Activated naive CD4-positive, alpha-beta T cell treated with anti-CD3 and anti-CD28 coated beads, Interleukin-2, amount 50 U/mL, for 72 hours (primary cell): ENCODE measurements around the gene UBE2QL1. TPM values are rescaled to one million over a fixed set of nuclear protein-coding genes. Genes with fewer than 3 reads are reported as not detected.

Source experiments
- ATAC-seq, 2 donors: fragments of 150-1000 bp; cut with Tn5 transposase; 2 replicates each; pipeline ENCODE4 v1.10.0; 2021; ENCODE audit warnings: mild to moderate bottlenecking in 2 of 2, moderate library complexity in 2 of 2
- DNase-seq, 2 donors: peaks; one replicate each; pipeline ENCODE4 v3.0.0; 2021 to 2022; ENCODE audit warnings: low spot score in 2 of 2
- H3K27ac Mint-ChIP-seq, 2 donors: one replicate each; pipeline ENCODE4 v1.8.0; 2022; ENCODE audit warnings: mild to moderate bottlenecking in 2 of 2, mixed read lengths in 2 of 2
- H3K36me3 Mint-ChIP-seq, 2 donors: one replicate each; pipeline ENCODE4 v1.8.0; 2022; ENCODE audit warnings: mixed read lengths in 2 of 2
- H3K9me3 Mint-ChIP-seq, 2 donors: one replicate each; pipeline ENCODE4 v1.8.0; 2022; ENCODE audit warnings: mixed read lengths in 2 of 2
- total RNA-seq, 2 donors: library from RNA; stranded (reverse); gene quantifications; one replicate each; pipeline ENCODE4 v1.2.3, GENCODE V29; 2022

The UBE2QL1 gene
- total RNA-seq, 2 donors from 2014 or later, result not detected

DNA sequence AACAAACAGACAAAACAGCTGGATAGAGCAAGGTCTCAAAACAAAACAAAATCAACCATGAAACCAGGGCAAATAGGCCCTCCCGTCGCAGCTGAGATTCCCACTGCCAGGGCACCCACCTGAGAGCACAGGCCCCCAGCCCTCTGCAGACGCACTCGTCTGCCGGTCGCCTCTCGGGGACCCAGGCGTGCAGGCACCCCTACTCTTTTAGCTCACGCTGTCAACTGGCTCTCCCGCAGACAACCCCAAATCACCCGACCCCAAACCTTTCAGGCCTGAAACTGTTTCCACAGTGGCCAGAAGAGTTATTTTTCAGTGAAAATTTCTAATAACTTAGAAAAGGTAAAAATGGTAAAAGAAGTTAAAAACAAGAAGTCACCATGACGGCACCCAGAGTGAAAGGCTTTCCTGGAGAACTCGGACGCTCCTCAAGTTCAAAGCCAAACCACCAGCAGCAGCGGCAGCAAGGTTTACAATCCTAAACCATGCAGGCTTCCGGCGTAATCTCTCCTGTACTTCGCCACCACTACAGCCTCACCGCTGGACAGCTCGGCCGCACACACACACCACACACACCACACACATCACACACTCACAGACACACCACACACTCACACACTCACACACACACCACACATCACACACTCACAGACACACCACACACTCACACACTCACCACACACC, 1.9 kb upstream of the UBE2QL1 start:
- no peak for DNase-seq

GRCh38 chr5:6447384-6448140, 1.1 kb upstream of the UBE2QL1 start:
- peak in 1 of 2 donors; percentile 24 for ATAC-seq
- H3K27ac Mint-ChIP-seq, result no peak overlapping the region

More for the DNA sequence above, 1.9 kb upstream of the UBE2QL1 start:
- ATAC-seq, result no peak
- Mint-ChIP-seq H3K9me3 (peaks cover 0 to 9% of the 10 kb centered on the region in 2 donors), H3K27ac (no peak overlapping the region), H3K36me3 (peaks cover 0 to 18% of the 10 kb centered on the region in 2 donors)

GRCh38 chr5:6448141-6448491, 543 bp upstream of the UBE2QL1 start:
- Mint-ChIP-seq H3K36me3 (peaks cover 0 to 11% of the 10 kb centered on the region in 2 donors), H3K27ac (no peak overlapping the region), H3K9me3 (peaks cover 0 to 3% of the 10 kb centered on the region in 2 donors)
- DNase-seq (no peak), ATAC-seq (peak in 1 of 2 donors; percentile 4)

More at GRCh38 chr5:6447384-6448140, 1.1 kb upstream of the UBE2QL1 start:
- Mint-ChIP-seq H3K36me3 (peaks cover 0 to 17% of the 10 kb centered on the region in 2 donors), H3K9me3 (peaks cover 0 to 7% of the 10 kb centered on the region in 2 donors)
- DNase-seq, result no peak

DNA sequence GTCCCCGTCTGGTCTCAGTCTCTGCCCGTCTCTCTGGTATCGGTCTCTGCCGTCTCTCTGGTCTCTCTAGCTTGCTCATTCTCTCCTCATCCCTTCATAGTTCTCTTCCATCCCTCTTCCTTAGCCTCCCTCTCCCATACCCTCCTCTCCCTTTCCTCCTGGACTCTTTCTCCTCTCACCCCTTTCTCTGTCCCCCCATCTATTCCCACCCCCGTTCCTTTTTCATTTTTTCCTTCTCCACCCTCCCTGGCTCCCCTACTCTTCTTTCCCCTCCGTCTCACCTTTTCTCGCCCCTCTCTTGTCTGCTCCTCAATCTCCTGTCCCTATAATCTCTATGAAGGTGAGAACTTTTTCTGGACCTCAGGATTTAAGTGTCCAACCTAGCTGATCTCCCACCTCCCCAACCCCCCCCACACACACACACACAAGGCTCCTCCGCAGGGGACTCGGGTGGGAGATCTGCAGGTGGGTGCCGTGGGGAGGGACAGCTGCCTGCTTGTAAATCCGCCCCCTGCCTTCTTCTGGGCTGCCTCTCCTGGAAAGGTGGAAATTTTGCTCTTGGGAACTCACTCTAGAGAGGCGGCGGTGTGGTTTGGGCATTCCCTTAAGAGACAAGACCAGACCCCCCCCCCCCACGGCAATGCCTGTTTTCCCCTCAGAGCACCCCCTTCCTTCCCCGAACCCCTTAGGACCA, 953 bp downstream of the UBE2QL1 start:
- H3K27ac Mint-ChIP-seq, result no peak overlapping the region
- H3K36me3 Mint-ChIP-seq, result peaks cover 0 to 6% of the 10 kb centered on the region in 2 donors
- DNase-seq (no peak), ATAC-seq (no peak)
- no peaks in the 10 kb centered on the region for H3K9me3 Mint-ChIP-seq

- H3K9me3 Mint-ChIP-seq, result no peaks in the 10 kb centered on the region
- no peak overlapping the region for H3K27ac Mint-ChIP-seq
- DNase-seq (no peak), ATAC-seq (no peak)
- H3K36me3 Mint-ChIP-seq, result peaks cover 0 to 6% of the 10 kb centered on the region in 2 donors
Measured at GRCh38 chr5:6450319-6450833, 1.7 kb downstream of the UBE2QL1 start.

DNA sequence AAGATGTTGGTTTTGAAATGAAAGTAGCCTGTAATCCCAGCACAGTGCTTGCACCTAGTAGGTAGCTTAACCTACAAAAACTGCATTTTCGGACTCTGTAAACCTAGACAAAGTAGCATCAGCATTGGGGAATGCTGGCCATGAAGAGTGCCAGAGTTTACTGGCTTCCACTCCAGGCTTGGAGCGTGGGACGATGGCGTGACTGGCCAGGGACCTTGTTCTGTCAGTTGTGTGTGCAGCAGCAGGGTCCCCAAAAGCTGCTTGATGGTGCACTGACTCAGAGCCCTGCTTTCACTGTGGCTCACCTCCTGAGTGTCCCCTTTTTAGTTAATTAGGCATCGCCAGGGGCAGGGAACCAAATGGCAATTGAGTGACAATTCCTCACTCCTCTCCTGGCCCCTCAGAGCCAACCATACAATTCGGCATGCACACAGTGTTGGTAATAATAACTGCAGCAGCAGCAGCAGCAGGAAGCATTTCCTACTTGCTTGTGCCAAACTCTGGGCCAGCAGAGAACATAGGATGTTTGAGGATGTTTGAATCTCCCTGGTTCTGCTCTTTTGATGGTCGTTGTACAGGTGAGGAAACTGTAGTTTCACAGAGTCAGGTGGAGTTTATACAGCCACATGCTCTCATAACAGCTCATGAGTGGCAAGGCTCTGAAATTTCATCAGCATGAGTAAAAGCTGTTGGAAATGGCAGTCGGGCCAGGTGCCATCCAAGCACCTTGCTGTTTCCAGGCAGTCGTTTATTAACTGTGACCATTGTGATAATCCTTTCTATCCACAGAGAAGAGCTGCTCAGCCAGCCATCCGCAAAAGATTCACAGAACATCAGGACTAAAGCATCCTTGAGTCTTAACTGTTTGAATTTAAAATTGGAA, 4.2 kb downstream of the UBE2QL1 start:
- no peak overlapping the region for H3K27ac Mint-ChIP-seq
- no peaks in the 10 kb centered on the region for H3K9me3 Mint-ChIP-seq
- DNase-seq, result no peak
- no peak for ATAC-seq
- no peaks in the 10 kb centered on the region for H3K36me3 Mint-ChIP-seq

DNA sequence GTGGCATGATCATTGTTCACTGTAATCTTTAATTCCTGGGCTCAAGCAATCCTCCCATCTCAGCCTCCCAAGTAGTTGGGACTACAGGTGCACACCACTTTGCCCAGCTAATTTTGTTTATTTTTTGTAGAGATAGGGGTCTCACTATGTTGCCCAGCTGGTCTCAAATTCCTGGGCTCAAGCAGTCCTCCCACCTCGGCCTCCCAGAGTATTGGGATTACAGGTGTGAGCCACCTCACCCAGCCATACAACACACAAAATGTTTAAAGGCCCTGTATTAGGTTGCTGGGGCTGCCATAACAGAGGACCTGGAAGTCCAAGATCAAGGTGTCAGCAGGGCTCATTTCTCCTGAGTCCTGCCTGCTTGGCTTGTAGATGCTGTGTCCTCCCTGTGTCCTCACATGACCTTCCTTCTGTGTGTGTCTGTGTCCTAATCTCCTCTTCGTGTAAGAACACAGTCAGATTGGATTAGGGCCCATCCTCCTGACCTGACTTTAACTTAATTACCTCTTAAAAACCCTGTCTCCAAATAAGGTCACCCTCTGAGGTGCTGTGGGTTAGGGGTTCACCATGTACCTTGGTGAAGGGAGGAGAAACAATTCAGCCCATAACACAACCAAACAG, 5.4 kb downstream of the UBE2QL1 start:
- ATAC-seq (no peak), DNase-seq (no peak)
- no peak overlapping the region for H3K27ac Mint-ChIP-seq
- no peaks in the 10 kb centered on the region for H3K9me3 Mint-ChIP-seq
- H3K36me3 Mint-ChIP-seq, result no peaks in the 10 kb centered on the region

DNA sequence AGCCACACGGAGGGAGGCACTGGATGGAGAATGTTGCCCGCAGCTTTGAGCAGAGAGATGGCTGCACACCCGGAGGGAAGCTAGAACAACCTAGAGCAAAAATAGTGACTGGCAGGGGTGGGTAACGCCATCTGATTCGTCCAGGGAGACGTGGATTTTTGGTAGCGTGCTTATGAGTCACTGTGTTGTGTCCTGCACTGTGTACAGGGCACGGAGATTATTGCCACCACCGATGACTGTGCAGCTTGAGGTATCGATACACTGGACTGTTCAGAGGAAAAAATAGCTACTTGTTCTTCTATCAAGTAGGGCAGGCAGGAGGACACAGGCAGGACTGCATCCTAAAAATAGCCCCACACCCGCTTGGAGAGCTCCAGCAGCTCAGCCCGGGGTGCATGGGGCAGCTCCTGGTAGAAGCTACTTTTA, 6.0 kb downstream of the UBE2QL1 start:
- no peaks in the 10 kb centered on the region for H3K36me3 Mint-ChIP-seq
- ATAC-seq (no peak), DNase-seq (no peak)
- H3K27ac Mint-ChIP-seq, result no peak overlapping the region
- H3K9me3 Mint-ChIP-seq, result no peaks in the 10 kb centered on the region

DNA sequence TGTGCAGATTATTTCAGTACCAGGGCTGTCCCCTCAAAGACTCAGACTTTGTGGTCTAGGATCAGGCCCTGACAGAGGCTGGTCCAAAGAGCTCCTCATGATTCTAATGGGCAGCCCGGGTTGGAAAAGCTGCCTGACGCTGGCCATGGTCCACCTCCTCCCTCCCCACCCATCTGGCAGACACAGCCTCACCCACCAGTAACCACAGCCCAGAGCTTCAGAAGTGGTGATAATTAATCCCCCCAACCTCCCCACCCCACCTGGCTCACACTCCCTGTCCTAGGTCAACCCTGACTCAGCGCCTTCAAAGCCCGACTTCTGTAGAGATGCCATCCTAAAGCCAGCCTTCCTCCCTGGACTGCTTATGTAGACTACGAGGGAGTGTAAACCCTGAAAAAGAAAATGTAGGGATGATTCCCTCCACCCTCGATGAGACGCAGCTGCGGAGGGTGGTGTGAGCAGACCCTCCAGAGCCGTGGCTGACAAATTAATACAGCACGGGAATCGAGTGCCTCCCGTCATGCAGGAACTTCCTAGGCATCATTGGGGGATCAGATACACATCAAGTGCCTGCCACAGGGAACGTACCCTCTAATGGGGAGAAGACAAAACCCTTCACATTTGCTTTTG, 7.0 kb downstream of the UBE2QL1 start:
- DNase-seq, result no peak
- no peak for ATAC-seq

DNA sequence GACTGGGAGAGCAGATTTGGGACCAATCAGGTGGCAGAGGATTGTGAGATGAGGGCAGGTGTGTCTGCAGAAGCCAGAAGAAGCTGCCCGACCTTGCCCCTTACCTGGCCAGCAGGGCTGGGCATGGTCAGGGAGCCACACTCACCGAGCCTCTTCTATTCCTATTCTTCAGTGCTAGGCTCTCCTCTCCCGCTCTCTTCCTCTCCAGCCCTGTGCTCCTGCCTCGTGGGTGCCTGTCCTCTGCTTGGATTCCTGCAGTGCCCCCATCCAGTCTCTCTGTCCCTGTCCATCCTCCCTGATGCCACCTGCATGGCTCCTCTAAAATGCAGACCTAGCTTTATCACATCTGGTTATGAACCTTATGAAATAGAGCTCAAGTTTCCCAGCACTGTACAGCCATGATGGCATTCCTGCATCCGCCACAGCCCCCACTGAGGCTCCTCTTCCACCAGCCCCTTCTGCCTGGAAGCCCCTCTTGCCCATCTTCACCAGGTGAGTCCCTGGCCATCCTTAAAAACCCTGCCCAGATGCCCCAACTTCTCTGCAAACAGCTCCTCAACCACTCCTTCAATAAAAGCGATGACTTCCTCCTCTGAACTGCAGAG, 8.2 kb downstream of the UBE2QL1 start:
- DNase-seq, result no peak
- no peaks in the 10 kb centered on the region for H3K36me3 Mint-ChIP-seq
- no peaks in the 10 kb centered on the region for H3K9me3 Mint-ChIP-seq
- H3K27ac Mint-ChIP-seq, result no peak overlapping the region
- ATAC-seq, result no peak

More for the DNA sequence above, 7.0 kb downstream of the UBE2QL1 start:
- Mint-ChIP-seq H3K27ac (no peak overlapping the region), H3K9me3 (no peaks in the 10 kb centered on the region), H3K36me3 (no peaks in the 10 kb centered on the region)

DNA sequence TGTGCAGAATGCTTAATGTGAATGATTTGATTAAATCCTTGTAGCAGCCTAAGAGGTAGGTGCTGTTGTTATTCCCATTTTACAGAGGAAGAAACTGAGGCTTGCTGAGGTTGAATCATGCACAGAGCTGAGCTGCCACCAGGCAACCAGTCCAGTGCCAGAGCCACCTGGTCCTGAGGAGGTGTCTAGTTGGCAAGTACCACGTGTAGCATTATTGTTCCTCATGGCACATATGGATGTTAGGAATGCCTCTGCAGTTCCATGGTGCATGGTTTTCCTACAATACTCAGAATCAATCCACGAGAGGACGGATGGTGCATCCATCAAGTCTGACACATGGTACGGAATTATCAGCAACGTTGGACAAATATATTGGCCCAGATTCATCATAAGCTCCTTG, 8.9 kb downstream of the UBE2QL1 start:
- DNase-seq (no peak), ATAC-seq (no peak)
- no peaks in the 10 kb centered on the region for H3K36me3 Mint-ChIP-seq
- no peak overlapping the region for H3K27ac Mint-ChIP-seq
- no peaks in the 10 kb centered on the region for H3K9me3 Mint-ChIP-seq

GRCh38 chr5:6458833-6459232, 10.2 kb downstream of the UBE2QL1 start:
- no peaks in the 10 kb centered on the region for H3K9me3 Mint-ChIP-seq
- no peak overlapping the region for H3K27ac Mint-ChIP-seq
- no peaks in the 10 kb centered on the region for H3K36me3 Mint-ChIP-seq
- no peak for DNase-seq
- no peak for ATAC-seq

DNA sequence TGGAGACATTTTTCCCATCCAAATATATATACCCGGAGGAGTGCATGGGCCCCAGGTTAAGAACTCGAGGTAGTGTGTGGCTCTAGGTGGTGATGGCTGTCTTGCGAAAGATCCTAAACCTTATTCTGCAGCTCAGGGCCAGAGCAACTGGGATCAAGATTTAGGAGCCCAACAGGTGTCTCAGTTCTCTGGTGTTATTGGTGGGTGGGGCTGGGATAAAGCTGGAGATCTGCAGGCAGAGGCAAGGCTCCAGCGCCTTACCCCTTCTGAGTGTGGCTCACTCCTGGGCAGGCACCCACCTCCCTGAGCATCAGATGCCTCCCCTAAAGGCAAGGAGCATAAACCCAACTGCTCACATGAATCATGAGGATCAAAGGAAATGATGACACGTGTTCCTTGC, 11.2 kb downstream of the UBE2QL1 start:
- H3K36me3 Mint-ChIP-seq, result no peaks in the 10 kb centered on the region
- no peaks in the 10 kb centered on the region for H3K9me3 Mint-ChIP-seq
- ATAC-seq, result no peak
- DNase-seq, result no peak
- no peak overlapping the region for H3K27ac Mint-ChIP-seq

DNA sequence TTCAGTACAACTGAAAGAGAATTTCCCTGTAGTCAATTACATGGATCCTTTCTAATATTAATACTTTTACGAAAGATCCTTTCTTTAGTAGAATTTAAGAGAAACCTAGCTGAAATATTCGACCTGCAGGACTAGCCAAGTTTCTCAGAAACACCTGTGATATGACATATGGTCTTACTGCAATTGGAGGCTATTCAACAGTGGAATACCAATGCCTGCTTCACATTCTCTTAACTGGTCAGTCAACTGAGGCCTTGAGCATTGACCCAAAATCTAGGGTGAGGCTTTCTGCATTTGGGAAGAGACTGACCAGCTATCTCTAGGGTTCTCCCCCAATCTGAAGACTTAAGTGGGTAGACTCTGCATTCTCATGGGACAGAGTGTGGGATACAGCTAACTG, 12.3 kb downstream of the UBE2QL1 start:
- Mint-ChIP-seq H3K36me3 (no peaks in the 10 kb centered on the region), H3K9me3 (no peaks in the 10 kb centered on the region), H3K27ac (no peak overlapping the region)
- ATAC-seq, result no peak
- DNase-seq, result no peak
